A673 (cell line): ENCODE results near the gene KLK15. TPM values are rescaled to one million over a fixed set of nuclear protein-coding genes. Genes with fewer than 3 reads are reported as not detected.
A peak's percentile ranks its signal among the peaks of the same experiment; 100 is the strongest.

Source experiments
- BruUV-seq: library from RNA; stranded (reverse); fragments of 400-500 nt; replicated peaks from 2 replicates; lab custom pipeline; 2021; lab: Mats Ljungman, UMichigan
- CTCF ChIA-PET: fragments of 300-600 bp; sonication (Branson Sonifier 250); formaldehyde crosslinking; loops from one replicate; lab custom pipeline; 2022; ENCODE audit warnings: antibody characterized with exemption; lab: Charles Lee
- POLR2A ChIA-PET: fragments of 300-600 bp; sonication (Branson Sonifier 250); formaldehyde crosslinking; loops from one replicate; lab custom pipeline; 2022; ENCODE audit warnings: antibody characterized with exemption; ENCODE audit not compliant: low non-redundant PET; lab: Charles Lee
- DNase-seq: peaks from one replicate; pipeline ENCODE4 v3.0.0-alpha.2; 2015; ENCODE audit warnings: low spot score
- H3K27ac ChIP-seq: fragments of 200-600 bp; sonication (generic); 2 replicates; pipeline ENCODE4 v1.5.1; 2016; ENCODE audit warnings: mixed run types, low read depth, mild to moderate bottlenecking, mixed read lengths, antibody characterized with exemption, low read length; ENCODE audit not compliant: poor library complexity, severe bottlenecking
- H3K27me3 ChIP-seq: fragments of 200-600 bp; sonication (generic); replicated peaks from 2 replicates; pipeline ENCODE4 v1.6.1; 2017; ENCODE audit warnings: mixed run types, low read depth, mild to moderate bottlenecking, mixed read lengths, antibody characterized with exemption, low read length; ENCODE audit not compliant: insufficient read depth, poor library complexity
- H3K36me3 ChIP-seq: fragments of 200-600 bp; sonication (generic); 2 replicates; pipeline ENCODE4 v1.6.1; 2016; ENCODE audit warnings: mixed run types, mild to moderate bottlenecking, mixed read lengths, antibody characterized with exemption, low read length; ENCODE audit not compliant: insufficient read depth, poor library complexity, severe bottlenecking
- H3K4me1 ChIP-seq: fragments of 200-600 bp; sonication (generic); 2 replicates; pipeline ENCODE4 v1.6.1; 2017; ENCODE audit warnings: mixed run types, mild to moderate bottlenecking, mixed read lengths, antibody characterized with exemption, low read length; ENCODE audit not compliant: insufficient read depth, poor library complexity, severe bottlenecking
- H3K4me3 ChIP-seq: fragments of 200-600 bp; sonication (generic); 2 replicates; pipeline ENCODE4 v1.5.1; 2016; ENCODE audit warnings: low read depth, mixed run types, mild to moderate bottlenecking, mixed read lengths, low read length; ENCODE audit not compliant: poor library complexity, severe bottlenecking
- H3K9me3 ChIP-seq: fragments of 200-600 bp; sonication (generic); 2 replicates; pipeline ENCODE4 v1.6.1; 2016; ENCODE audit warnings: mixed run types, low read depth, mild to moderate bottlenecking, mixed read lengths, antibody characterized with exemption, low read length; ENCODE audit not compliant: poor library complexity, severe bottlenecking
- EZH2 ChIP-seq: fragments of 200-600 bp; sonication (generic); IDR thresholded peaks from 2 replicates; pipeline ENCODE4 v1.6.1; 2017; ENCODE audit warnings: borderline replicate concordance, low read depth, mild to moderate bottlenecking, mixed read lengths, antibody characterized with exemption, low read length; ENCODE audit not compliant: poor library complexity, severe bottlenecking
- intact Hi-C: fragments of 100-400 bp; cut with micrococcal nuclease; formaldehyde crosslinking; loops from one replicate; pipeline ENCODE4 v1.10.0; 2022; ENCODE audit not compliant: unreplicated experiment
- total RNA-seq: library from RNA; stranded (reverse); gene quantifications from 2 replicates; pipeline ENCODE4 v1.2.3, GENCODE V29; 2021
- TF ChIP-seq, protein P1 (sequence below): fragments of 300-800, 200-600 bp; sonication (generic); conservative IDR thresholded peaks from 2 replicates; pipeline ENCODE4 v1.5.1; 2017; ENCODE audit warnings: low read depth, mild to moderate bottlenecking, antibody characterized with exemption, low read length, moderate library complexity, mixed read lengths

The KLK15 gene
- total RNA-seq, 1 experiment from 2014 or later: not detected

DNA sequence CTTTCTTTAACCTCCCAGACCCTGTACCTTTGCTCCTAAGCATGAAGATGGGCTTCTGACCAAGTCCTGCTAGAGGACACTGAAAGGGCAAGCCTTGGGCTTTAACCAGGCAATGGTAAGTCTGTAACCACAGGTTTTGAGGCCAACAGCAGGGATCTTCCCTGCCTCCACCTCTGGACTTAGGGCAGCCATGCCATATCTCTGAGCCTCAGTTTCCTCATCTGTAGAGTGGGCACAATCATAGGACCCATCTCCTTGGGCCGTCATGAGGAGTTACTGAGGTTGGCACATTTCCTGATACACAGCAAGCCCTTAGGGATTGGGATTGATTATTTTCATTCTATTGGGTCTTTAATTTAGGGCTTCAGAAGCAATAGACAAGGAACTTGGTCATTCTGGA is 24.5 kb downstream of the KLK15 start:
- H3K4me3 ChIP-seq: no peak overlapping the region
- H3K4me1 ChIP-seq: no peaks in the 10 kb centered on the region
- no peaks in the 10 kb centered on the region for H3K27me3 ChIP-seq
- no peaks in the 10 kb centered on the region for H3K9me3 ChIP-seq
- ChIA-PET POLR2A (no interaction called here), CTCF (no interaction called here)
- DNase-seq: no peak
- BruUV-seq: no TSS peak
- H3K27ac ChIP-seq: no peak overlapping the region
- no peaks in the 10 kb centered on the region for H3K36me3 ChIP-seq
- TF ChIP-seq, protein P1, sequence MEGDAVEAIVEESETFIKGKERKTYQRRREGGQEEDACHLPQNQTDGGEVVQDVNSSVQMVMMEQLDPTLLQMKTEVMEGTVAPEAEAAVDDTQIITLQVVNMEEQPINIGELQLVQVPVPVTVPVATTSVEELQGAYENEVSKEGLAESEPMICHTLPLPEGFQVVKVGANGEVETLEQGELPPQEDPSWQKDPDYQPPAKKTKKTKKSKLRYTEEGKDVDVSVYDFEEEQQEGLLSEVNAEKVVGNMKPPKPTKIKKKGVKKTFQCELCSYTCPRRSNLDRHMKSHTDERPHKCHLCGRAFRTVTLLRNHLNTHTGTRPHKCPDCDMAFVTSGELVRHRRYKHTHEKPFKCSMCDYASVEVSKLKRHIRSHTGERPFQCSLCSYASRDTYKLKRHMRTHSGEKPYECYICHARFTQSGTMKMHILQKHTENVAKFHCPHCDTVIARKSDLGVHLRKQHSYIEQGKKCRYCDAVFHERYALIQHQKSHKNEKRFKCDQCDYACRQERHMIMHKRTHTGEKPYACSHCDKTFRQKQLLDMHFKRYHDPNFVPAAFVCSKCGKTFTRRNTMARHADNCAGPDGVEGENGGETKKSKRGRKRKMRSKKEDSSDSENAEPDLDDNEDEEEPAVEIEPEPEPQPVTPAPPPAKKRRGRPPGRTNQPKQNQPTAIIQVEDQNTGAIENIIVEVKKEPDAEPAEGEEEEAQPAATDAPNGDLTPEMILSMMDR: no peak
- no peak for TF ChIP-seq EZH2
- intact Hi-C loops: no loop called here

DNA sequence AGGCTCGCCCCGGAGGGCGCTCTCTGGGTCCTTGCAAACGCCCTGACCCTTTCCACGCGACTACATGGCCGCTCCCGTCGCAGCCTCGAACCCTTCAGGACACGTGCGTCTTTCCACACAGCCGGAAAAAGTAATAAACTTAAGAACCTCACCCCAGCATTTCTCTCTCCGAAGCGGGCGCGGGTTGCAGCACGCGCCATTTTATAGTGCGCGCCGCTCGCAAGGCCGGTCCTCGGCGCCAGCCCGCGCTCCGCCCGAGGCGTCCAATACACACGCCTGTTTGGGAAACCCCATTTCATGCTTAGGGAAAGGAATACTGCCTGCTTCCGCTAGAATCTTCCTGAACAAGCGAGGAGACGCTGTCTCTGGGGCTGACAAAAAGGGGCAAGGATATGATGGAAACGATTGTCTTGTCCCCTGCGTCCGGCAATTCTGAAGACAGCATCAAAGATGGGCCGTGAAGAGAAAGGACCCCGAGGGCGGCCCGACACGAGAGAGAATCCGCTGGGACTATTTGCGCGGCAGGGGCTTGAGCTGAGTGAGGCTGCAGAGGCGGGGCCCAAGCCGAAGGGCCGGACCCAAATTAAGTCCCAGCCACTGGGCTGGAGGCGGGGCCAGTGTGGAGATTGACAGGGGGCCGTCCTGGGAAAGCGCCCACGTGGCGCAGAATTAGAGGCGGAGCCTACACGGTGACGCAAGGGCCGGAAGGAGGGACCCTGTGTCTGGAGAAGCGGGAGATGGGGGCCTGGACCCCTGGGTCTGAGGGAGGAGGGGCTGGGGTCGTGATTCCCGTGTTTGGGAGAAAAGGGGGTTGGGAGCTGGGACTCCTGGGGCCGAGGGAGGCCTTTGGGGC is 28.7 kb downstream of the KLK15 start:
- Histone ChIP-seq H3K9me3 (no peaks in the 10 kb centered on the region), H3K36me3 (peaks cover 37% of the 10 kb centered on the region), H3K4me1 (peaks cover 15% of the 10 kb centered on the region), H3K27me3 (no peaks in the 10 kb centered on the region), H3K4me3 (peak overlapping the region; percentile 94), H3K27ac (peak overlapping the region; percentile 99)
- no peak for TF ChIP-seq EZH2
- TF ChIP-seq, protein P1: no peak
- ChIA-PET POLR2A (interaction anchor here (0.5 to 0.6 kb wide), 3 partner anchors 38 to 429 kb away, joined by 3 to 4 read pairs (median 3); no protein-coding TSS in a partner anchor), CTCF (interaction anchor here (1.0 kb wide), 1 partner anchor 9 kb away, joined by 3 read pairs; no protein-coding TSS in a partner anchor)
- BruUV-seq: no TSS peak
- peak; percentile 99 for DNase-seq
- intact Hi-C loops: no loop called here

DNA sequence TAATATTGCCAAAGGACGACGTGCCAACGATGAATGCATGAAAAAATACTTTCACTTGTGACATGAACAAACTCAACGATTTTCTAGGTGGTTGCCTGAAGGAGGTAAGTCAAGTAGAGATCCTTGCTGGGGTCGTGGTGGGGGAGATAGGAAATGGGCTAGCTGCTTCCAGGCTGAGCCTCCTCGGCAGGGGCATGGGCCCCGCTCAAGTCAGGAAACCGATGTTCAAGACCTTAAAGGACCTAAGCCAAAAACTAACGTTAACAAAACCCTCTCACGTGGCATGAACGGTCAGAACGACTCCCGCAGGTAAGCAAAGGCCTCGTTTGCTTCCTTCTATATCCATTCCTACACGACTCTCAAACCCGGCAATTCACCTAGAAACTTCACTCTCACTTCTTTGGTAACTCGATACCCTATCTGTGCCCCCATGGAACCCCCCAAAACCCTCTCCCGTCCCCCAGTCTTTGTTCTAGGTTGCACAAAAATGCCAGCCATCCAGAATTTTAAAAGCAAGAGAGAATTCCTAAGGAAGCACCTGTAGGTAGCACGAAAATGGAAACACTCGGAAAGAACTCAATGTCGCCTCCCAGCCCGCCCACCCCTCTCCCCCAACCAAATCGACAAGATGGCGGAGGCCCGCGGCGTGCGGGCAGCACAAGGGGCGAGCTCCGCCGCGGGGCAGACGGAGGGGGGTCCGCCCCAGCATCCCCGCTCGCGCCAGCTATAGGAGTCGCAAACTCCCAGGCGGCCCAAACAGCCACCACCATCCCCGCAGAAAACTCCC is 29.5 kb downstream of the KLK15 start:
- BruUV-seq: TSS peak; percentile 83
- intact Hi-C loops: no loop called here
- no peaks in the 10 kb centered on the region for H3K9me3 ChIP-seq
- peak overlapping the region; percentile 99 for H3K27ac ChIP-seq
- POLR2A ChIA-PET: interaction anchor here (0.5 to 0.6 kb wide), 2 partner anchors 303 to 428 kb away, joined by 3 to 4 read pairs; no protein-coding TSS in a partner anchor
- H3K4me1 ChIP-seq: peaks cover 15% of the 10 kb centered on the region
- DNase-seq: no peak
- CTCF ChIA-PET: no interaction called here
- peak overlapping the region; percentile 94 for H3K4me3 ChIP-seq
- H3K27me3 ChIP-seq: no peaks in the 10 kb centered on the region
- TF ChIP-seq, protein P1: no peak
- no peak for TF ChIP-seq EZH2
- peaks cover 45% of the 10 kb centered on the region for H3K36me3 ChIP-seq
